ENCODE measurements around the gene APIP.
A peak's percentile ranks its signal among the peaks of the same experiment; 100 is the strongest.

The APIP gene

DNA sequence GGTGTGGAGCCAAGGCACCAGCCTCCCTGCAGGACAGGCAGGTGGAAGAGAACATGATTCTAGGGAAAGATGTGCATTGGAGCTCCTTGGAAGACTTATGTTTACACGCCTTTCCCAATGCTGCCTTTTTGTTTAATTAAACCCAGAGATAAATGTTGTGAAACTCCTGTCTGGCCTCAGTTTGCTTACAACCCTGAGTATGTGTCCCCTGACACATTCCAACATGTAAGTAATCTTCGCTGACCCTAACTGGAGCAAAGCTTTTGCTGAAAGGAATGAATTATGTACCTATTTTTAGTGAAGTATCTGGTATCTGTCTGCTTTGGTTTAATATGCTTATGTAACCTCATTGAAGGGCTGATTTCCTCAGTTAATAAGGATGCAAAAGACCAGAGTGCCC, 56.7 kb downstream of the APIP start:
- DNase-seq = no peak
- TF ChIP-seq EZH2phosphoT487 (IDR thresholded peaks at IDR 0.05; ENCODE audit: low read length) = no peak
- TF ChIP-seq, protein P1, sequence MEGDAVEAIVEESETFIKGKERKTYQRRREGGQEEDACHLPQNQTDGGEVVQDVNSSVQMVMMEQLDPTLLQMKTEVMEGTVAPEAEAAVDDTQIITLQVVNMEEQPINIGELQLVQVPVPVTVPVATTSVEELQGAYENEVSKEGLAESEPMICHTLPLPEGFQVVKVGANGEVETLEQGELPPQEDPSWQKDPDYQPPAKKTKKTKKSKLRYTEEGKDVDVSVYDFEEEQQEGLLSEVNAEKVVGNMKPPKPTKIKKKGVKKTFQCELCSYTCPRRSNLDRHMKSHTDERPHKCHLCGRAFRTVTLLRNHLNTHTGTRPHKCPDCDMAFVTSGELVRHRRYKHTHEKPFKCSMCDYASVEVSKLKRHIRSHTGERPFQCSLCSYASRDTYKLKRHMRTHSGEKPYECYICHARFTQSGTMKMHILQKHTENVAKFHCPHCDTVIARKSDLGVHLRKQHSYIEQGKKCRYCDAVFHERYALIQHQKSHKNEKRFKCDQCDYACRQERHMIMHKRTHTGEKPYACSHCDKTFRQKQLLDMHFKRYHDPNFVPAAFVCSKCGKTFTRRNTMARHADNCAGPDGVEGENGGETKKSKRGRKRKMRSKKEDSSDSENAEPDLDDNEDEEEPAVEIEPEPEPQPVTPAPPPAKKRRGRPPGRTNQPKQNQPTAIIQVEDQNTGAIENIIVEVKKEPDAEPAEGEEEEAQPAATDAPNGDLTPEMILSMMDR (IDR thresholded peaks at IDR 0.05; ENCODE audit: low read length) = no peak
- no peak for TF ChIP-seq EZH2 (optimal IDR thresholded peaks at IDR 0.05; ENCODE audit: low read depth, low read length)
- Histone ChIP-seq H3K9me2 (replicated peaks; ENCODE audit: insufficient read depth, low read length) (no peaks in the 10 kb centered on the region), H3F3A (ENCODE audit: insufficient read depth, low read length) (peaks cover 18% of the 10 kb centered on the region), H3K9me3 (replicated peaks; ENCODE audit: insufficient read depth, low read length) (no peaks in the 10 kb centered on the region), H2AFZ (ENCODE audit: low read length) (no peak overlapping the region), H3K27ac (ENCODE audit: low read length) (peak overlapping the region; percentile 81), H3K79me2 (ENCODE audit: low read length) (no peaks in the 10 kb centered on the region), H3K4me3 (ENCODE audit: low read length) (no peak overlapping the region), H3K4me1 (ENCODE audit: low read length) (peaks cover 23% of the 10 kb centered on the region), H3K27me3 (replicated peaks; ENCODE audit: insufficient read depth, low read length) (no peaks in the 10 kb centered on the region), H3K9ac (ENCODE audit: low read length) (peak overlapping the region; percentile 38), H3K4me2 (ENCODE audit: low read depth, low read length) (peak overlapping the region; percentile 27), H3K36me3 (replicated peaks; ENCODE audit: insufficient read depth, low read length) (no peaks in the 10 kb centered on the region), H4K20me1 (ENCODE audit: insufficient read depth, low read length) (no peaks in the 10 kb centered on the region)

DNA sequence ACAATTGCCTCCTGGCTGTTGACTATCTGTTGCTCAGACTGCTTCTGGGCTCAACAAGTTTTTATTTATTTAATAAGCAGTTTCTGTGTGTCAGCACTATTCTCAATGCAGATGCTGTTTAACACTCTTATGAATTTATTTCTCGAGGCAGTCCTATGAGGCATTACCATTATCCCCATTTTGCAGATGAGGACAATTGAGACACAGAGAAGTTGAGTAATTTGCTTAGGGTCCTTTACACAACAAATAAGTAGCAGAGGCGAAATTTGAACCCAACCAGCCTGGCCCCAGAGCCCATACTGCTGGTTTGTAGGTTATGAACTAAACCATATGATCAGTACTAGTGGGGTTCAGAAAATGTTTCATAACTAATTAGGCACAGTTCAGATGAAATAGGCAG, 58.7 kb downstream of the APIP start:
- no peak overlapping the region for H3K4me3 ChIP-seq (ENCODE audit: low read length)
- H3K4me1 ChIP-seq (ENCODE audit: low read length) = peaks cover 23% of the 10 kb centered on the region
- DNase-seq = no peak
- H3K36me3 ChIP-seq (replicated peaks; ENCODE audit: insufficient read depth, low read length) = no peaks in the 10 kb centered on the region
- no peak overlapping the region for H3K27ac ChIP-seq (ENCODE audit: low read length)
- no peaks in the 10 kb centered on the region for H3K27me3 ChIP-seq (replicated peaks; ENCODE audit: insufficient read depth, low read length)
- no peaks in the 10 kb centered on the region for H3K9me2 ChIP-seq (replicated peaks; ENCODE audit: insufficient read depth, low read length)
- H3K4me2 ChIP-seq (ENCODE audit: low read depth, low read length) = no peak overlapping the region
- H3K79me2 ChIP-seq (ENCODE audit: low read length) = no peaks in the 10 kb centered on the region
- TF ChIP-seq, protein P1 (IDR thresholded peaks at IDR 0.05; ENCODE audit: low read length) = no peak
- TF ChIP-seq EZH2phosphoT487 (IDR thresholded peaks at IDR 0.05; ENCODE audit: low read length) = no peak
- TF ChIP-seq EZH2 (optimal IDR thresholded peaks at IDR 0.05; ENCODE audit: low read depth, low read length) = no peak
- H4K20me1 ChIP-seq (ENCODE audit: insufficient read depth, low read length) = no peaks in the 10 kb centered on the region
- H3K9me3 ChIP-seq (replicated peaks; ENCODE audit: insufficient read depth, low read length) = no peaks in the 10 kb centered on the region
- no peak overlapping the region for H2AFZ ChIP-seq (ENCODE audit: low read length)
- peaks cover 18% of the 10 kb centered on the region for H3F3A ChIP-seq (ENCODE audit: insufficient read depth, low read length)
- H3K9ac ChIP-seq (ENCODE audit: low read length) = no peak overlapping the region

DNA sequence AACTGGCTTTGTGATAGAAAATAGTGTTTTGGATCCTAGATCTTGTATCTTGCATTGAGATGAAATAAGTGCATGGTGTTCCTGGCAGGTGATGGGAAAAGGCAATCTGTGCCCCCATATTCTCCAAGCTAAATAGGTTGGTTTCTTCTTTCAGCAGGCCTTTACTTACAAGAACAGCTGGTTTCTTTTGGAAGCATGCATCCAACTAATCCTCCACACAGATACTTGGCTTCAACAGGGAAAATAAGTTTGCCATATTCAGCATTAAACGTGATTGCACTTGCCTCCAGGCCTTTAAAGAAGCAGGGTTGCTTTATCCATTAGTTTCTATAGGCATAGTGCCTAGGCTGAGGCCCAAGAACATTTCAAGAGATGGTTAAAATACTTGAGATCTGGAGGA, 59.9 kb downstream of the APIP start:
- TF ChIP-seq EZH2 (optimal IDR thresholded peaks at IDR 0.05; ENCODE audit: low read depth, low read length) = no peak
- TF ChIP-seq, protein P1 (IDR thresholded peaks at IDR 0.05; ENCODE audit: low read length) = no peak
- TF ChIP-seq EZH2phosphoT487 (IDR thresholded peaks at IDR 0.05; ENCODE audit: low read length) = no peak
- Histone ChIP-seq H3K27ac (ENCODE audit: low read length) (no peak overlapping the region), H3K9ac (ENCODE audit: low read length) (no peak overlapping the region), H3K36me3 (replicated peaks; ENCODE audit: insufficient read depth, low read length) (no peaks in the 10 kb centered on the region), H4K20me1 (ENCODE audit: insufficient read depth, low read length) (no peaks in the 10 kb centered on the region), H2AFZ (ENCODE audit: low read length) (no peak overlapping the region), H3K27me3 (replicated peaks; ENCODE audit: insufficient read depth, low read length) (no peaks in the 10 kb centered on the region), H3K4me1 (ENCODE audit: low read length) (peaks cover 23% of the 10 kb centered on the region), H3K9me2 (replicated peaks; ENCODE audit: insufficient read depth, low read length) (no peaks in the 10 kb centered on the region), H3K9me3 (replicated peaks; ENCODE audit: insufficient read depth, low read length) (no peaks in the 10 kb centered on the region), H3K79me2 (ENCODE audit: low read length) (no peaks in the 10 kb centered on the region), H3K4me3 (ENCODE audit: low read length) (no peak overlapping the region), H3K4me2 (ENCODE audit: low read depth, low read length) (no peak overlapping the region), H3F3A (ENCODE audit: insufficient read depth, low read length) (peaks cover 18% of the 10 kb centered on the region)
- DNase-seq = no peak
